ENCODE data around the gene HSD11B2.

The HSD11B2 gene

DNA sequence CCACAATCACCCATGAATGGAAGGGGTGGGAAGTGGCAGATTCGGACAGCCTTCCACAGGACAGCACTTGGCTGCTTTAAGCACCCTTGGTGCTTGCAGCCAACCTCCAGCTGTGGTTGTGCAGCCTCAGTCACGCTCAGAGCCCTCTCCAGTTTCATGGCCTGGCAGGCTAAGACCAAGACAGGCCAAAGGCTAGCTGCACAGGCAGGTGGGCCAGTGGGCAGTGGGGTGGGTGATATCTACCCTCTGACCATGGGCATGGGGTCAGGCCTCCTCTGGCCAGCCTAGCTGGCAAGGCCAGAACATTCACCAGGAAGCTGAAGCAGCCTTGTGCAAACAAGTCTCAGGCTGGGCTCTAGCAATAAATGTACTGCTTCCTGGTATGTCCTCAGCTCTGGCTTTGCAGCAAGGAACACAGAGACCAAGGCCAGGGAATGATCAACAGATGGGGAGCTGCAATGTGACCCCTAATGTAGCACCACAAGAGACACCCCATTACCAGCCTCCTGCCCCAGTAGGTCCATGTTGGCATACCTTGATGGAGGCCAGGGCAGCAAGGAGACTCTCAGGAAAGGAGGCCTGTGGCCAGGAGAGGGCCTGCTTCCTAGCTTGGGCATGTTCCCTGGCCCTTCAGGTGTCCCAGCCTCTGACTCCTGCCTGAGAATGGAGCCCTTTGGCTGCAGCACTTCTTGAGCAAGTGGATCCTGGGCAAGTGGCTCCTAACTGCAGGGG, 20.9 kb downstream of the HSD11B2 start:
- no peak for DNase-seq (ENCODE audit: low spot score)

DNA sequence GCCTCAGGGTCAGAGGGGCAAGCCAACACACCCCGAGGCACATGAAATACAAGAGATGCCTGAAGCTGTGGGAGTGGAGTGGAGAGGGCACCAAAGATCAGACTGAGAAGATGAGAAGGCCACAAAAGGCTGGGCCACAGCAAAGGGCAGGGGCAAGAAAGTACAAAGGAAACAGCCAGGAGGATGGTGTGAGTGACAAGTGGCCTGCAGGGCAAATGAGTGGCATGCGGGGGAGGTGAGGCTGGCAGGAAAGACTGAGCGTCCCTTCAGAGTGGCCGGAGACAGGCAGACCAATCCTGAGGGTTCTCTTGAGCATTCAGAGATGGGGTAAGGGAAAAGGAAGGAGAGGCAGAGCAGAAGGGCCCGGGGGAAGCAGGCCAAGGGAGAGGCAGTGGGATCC, 23.2 kb downstream of the HSD11B2 start:
- DNase-seq (ENCODE audit: low spot score) = no peak

DNA sequence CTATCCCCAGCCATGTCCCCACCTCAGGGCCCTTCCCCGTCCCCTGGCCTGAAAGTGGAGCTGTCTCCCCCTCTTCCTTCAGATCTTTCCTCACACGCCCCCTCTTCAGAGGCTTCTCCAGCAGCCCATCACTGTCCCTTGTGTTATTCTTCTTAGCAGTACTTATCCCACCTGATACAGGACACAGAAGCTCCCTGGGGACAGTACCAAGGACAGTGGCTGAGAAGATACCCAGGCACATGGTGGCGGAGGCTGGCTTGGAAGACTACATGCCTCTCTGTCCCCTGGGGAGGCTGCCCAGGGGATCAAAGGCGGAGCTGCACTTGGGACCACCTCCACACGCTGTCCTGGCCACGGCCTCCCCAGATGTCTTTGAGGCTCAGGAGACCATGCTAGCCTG, 23.9 kb downstream of the HSD11B2 start:
- no peak for DNase-seq (ENCODE audit: low spot score)

- DNase-seq (ENCODE audit: low spot score) = peak; percentile 89
Measured at GRCh38 chr16:67456391-67457081, 25.6 kb downstream of the HSD11B2 start.

DNA sequence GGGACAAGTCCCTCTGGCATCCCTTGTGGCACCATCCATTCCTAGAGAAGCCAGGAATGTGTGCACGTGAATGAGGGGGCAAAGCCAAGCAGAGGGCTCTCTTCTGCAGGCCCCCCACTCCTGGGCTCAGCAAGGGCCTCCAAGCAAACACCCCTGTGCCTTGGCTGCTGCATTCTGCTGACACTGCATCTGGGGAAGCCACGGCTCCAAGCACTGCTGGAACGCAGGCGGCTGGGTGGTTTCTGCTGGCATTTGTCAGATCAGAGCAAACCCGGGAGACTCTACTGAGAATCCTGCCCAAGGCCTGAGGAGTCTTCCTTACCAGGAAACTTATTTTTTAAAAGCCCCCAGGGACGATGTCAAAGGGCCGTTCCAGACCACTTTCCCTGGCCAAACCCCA, 26.7 kb downstream of the HSD11B2 start:
- no peak for DNase-seq (ENCODE audit: low spot score)

- DNase-seq (ENCODE audit: low spot score) = peak; percentile 42
Measured at GRCh38 chr16:67458121-67458641, 27.3 kb downstream of the HSD11B2 start.

GRCh38 chr16:67459066-67459860, 28.3 kb downstream of the HSD11B2 start:
- peak; percentile 29 for DNase-seq (ENCODE audit: low spot score)

GRCh38 chr16:67459861-67460150, 28.9 kb downstream of the HSD11B2 start:
- DNase-seq (ENCODE audit: low spot score) = no peak

- DNase-seq (ENCODE audit: low spot score) = no peak
Measured at GRCh38 chr16:67460168-67460567, 29.2 kb downstream of the HSD11B2 start.

DNA sequence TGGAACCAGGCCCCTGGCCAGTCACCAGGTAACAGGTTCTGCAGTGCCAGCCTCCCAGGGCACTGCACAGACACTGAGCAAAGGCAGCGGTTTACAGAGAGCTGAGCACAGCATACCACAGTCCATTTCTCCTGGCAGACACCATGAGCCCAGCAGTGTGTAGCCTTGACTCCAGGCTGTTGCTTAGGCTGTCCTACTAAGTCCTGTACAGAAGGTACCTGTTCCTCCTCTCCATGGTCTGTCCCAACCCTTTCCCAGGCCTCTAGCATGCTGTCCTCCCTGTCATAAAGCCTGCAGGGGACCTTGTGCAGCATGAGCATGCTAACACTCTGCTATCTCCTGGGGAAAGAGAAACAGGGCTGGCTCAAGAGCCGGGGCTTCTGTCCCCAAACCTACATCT, 30.0 kb downstream of the HSD11B2 start:
- DNase-seq (ENCODE audit: low spot score) = no peak

DNA sequence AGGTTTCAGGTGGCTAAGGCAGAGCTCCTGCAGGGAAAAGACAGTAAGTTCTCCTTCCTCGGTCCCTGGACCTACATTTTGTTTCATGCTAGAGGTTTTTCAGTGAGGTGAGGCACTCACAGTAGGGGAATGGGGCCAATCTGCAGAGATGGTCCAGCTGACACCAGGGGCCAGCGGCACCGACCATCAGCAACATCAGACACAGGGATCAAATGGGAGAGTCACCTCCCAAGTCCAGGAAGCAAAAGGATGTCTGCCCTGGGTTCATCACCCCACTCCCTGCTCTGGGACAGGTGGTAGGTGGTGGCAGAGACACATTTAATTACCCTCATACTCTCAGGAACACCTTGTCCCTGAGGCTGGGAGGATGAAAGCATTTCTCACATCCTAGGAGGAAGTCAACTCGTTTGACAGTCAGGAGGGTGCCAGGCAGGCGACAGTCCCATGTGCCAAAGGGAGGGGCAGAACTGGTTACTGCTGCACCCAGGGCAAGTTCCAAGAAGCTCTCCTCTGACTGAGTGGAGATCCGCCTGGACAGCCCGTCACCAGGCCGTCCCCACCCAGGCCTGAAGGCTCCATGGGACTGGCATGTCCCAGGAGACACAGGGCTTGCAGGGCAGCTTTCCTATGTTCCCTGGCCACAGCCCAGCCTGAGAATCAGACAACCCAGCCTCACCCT, 30.8 kb downstream of the HSD11B2 start:
- no peak for DNase-seq (ENCODE audit: low spot score)

DNA sequence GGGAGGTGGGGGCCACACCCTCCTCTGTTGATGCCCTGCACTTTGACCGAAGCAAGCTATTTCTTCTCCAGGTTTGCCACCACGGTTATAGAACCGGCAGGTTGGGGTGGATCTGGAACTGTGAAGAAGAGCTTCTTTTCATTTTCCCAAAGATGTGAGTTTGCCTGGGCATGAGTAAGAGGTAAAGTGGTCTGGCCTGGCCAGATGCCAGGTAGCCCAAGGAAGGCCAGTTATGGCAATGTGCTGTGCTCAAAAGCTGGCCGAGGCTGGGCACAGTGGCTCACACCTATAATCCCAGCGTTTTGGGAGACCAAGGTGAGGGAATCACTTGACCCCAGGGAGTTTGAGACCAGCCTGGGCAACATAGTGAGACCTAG, 31.3 kb downstream of the HSD11B2 start:
- DNase-seq (ENCODE audit: low spot score) = no peak

DNA sequence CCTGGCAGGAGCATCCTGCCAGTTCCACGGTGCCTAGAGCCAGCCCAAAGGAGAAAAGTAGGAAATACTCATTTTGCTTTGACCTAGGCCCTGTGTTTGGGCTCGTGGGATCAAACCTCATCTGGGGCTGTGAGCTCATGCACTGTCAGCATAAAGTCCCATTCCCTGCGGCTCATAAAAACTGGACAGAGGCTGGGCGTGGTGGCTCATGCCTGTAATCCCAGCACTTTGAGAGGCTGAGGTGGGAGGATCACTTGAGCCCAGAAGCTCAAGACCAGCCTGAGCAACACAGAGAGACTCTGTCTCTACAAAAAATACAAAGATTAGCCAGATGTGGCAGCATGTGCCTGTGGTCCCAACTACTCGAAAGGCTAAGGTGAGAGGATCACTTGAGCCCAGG, 32.1 kb downstream of the HSD11B2 start:
- no peak for DNase-seq (ENCODE audit: low spot score)

GRCh38 chr16:67463691-67464090, 32.8 kb downstream of the HSD11B2 start:
- DNase-seq (ENCODE audit: low spot score) = no peak

GRCh38 chr16:67464565-67464964, 33.6 kb downstream of the HSD11B2 start:
- no peak for DNase-seq (ENCODE audit: low spot score)

DNA sequence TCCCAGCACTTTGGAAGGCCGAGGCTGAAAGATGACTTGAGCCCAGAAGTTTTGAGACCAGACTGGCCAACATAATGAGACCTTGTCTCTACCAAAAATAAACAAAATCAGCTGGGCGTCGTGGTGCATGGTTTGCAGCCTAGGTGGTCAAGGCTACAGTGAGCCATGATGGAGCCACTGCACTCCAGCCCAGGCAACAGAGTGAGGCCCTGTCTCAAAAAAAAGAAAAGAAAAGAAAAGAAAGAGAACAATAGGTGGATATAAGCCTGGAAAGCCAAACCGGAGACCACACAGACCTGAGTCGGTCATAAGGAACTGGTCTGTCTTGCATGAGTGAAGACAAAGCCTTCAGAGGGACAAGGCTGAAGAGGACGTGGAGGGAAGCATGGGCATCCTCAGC, 35.7 kb downstream of the HSD11B2 start:
- no peak for DNase-seq (ENCODE audit: low spot score)

GRCh38 chr16:67468731-67469130, 37.8 kb downstream of the HSD11B2 start:
- DNase-seq (ENCODE audit: low spot score) = no peak

DNA sequence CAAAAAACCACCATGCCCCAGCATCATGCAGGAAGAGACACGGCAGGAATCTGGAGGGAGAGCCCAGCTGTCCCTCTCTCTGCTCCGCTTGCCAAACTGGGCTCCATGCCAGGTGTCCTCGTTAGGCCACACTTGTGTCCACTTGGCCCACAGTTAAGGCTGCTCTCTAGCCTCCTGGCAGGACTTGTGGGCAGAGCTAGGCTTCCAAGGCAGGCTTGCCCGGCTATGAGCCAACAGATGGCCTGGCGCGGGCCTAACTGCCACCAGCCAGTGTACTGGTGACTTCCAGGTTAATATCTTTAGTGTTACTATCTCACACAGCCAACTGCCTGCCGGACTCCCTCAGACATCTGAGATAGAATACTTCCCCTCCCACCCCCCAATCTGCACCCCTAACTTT, 39.4 kb downstream of the HSD11B2 start:
- DNase-seq (ENCODE audit: low spot score) = peak; percentile 16

GRCh38 chr16:67471758-67472384, 41.0 kb downstream of the HSD11B2 start:
- no peak for DNase-seq (ENCODE audit: low spot score)

DNA sequence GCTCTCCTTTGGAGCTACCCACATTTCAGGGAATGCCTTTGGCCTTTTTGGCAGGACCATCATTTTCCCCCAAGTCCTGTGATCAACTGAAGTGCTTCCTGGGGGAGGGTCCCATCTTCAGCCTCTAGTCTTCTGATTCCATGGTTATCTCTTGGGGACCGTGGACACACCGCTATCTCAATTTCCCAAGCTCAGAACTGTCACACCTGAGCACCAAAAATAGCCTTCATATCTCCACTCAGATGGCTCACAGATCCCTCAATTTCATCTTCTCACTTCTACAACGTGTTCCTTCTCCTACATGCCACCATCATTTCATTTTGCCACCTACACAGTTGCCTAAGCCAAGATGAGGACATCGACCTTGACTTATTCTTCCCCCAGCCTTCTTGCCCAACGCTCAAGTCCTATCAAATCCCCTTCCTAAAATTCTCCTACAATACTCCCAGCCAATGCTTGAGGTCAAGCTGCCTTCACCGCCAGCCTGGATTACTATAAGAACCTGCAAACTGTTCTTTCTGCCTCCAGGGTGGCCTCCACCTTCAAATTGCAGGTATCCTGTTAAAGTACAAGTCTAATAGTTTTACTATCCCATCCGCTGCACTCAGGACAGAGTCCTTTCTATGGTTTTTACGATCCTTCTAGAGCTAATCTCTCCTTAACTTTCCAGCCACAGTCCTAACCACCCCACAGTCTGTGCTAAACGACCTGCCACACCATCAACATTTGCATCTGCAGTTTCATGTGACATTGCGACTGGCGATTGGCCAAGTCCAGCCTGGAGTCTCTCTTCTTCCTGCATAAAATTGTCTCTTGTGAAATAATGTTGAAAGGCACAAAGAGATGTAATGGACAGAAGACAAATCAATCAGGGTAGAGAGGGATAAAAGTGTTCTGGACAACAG, 43.9 kb downstream of the HSD11B2 start:
- DNase-seq (ENCODE audit: low spot score) = no peak

Data from GM03348 (cell line).